Gastroesophageal sphincter (tissue), 2 donors: ENCODE measurements around the gene CNOT3.

Experiments used
- POLR2A ChIP-seq, 2 donors: fragments of 450-650 bp; IDR thresholded peaks; one replicate each; pipeline ENCODE4 v1.6.1; 2017; ENCODE audit warnings: antibody characterized with exemption in 2 of 2, mild to moderate bottlenecking in 2 of 2, moderate library complexity in 1 of 2
- POLR2AphosphoS5 ChIP-seq: sonication (generic); formaldehyde crosslinking; IDR thresholded peaks from one replicate; pipeline ENCODE4 v1.6.1; 2017; ENCODE audit warnings: antibody characterized with exemption

GRCh38 chr19:54133312-54133956 is 4.1 kb upstream of the CNOT3 start:
- no peak for TF ChIP-seq POLR2AphosphoS5
- no peak for TF ChIP-seq POLR2A (IDR thresholded peaks at IDR 0.05)
